Ramos (cell line): ENCODE data around the gene SORCS1.

ENCODE experiments used
- in situ Hi-C: fragments of 300-500 bp; cut with MboI; formaldehyde crosslinking; loops from one replicate; pipeline ENCODE4 v1.14.3; 2022; ENCODE audit warnings: low sequenced_read_pairs; ENCODE audit not compliant: unreplicated experiment

SORCS1 gene

DNA sequence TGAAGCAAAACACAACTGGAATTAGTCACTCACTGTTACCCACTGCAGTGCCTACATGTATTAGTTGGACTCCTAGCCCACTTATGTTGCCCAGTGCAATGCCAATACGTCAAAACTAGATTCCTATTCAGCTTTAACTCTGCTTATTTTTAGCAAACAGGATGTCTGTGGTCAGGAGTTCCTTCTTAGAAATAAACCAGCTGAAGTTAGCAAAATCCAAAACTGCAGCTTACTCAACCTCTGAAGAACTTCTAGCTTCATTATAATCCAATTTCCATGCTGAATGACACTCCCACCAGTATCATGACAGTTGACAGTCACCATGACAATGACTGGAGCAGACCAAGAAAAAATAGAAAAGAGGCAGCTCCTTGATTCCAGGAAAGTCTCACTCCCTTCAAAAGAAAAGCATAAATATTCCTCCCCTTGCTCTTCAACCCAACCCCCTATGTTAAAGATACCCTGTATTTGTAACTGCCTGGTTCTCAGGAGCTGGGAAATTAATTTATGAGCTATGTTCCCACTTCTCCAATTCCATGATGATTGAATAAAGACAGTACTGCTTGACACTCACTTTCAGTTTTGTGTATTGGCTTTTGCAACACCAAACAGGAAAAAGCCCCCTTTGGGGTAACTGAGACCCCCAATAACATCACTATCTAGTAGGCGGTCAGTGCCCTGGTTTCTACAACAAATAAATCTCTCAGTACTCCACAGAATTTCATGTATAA is 327.4 kb downstream of the SORCS1 start:
- in situ Hi-C loops, result no loop called here

DNA sequence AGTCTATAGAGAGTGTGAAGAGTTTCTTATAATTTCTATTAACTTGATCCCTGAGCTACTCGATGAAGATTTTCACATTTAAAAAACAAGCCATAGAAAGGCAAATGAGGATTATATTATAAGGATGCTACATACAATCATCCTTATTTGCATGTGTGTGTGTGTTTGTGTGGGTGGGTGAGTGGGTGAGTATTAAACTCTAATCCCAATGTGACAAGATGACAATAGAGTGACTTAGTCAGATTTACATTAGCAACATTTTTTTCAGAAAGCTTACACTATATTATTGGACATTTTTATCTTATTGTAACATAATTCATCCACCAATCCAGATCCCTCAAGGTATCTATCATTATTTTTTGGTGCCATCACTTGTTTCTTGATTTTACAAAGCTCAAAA is 331.7 kb downstream of the SORCS1 start:
- in situ Hi-C loops, result no loop called here

DNA sequence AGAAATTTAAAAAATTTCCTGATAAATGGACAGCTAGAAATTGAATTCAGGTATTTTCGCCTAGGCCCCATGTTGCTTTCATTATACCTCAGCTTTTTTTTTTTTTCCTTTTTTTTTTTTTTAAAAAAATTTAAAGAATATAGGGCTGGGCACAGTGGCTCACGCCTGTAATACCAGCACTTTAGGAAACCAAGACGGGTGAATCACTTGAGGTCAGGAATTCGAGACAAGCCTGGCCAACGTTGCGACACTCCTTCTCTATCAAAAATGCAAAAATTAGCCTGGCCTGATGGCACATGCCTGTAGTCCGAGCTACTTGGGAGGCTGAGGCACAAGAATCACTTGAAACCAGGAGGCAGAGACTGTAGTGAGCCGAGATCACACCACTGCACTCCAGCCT is 334.0 kb downstream of the SORCS1 start:
- in situ Hi-C loops, result no loop called here

DNA sequence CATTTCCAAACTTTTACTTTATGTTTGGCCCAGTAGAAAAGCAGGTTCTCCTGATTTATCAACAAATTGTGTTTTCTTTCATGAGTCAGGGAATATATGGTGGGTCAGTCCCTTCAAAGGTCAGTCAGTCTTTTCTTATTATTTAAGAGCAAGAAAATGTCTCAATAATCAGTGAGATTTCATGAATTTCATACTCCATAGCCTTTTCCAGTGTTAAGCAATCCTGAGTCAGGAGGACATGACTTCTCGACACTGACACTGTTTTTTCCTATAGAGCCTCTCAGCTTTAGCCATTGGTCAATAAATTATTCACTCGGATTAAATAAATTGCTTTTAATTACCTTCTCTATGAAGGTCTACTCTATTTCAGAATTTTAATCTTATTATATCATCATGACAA is 334.5 kb downstream of the SORCS1 start:
- in situ Hi-C loops, result no loop called here

DNA sequence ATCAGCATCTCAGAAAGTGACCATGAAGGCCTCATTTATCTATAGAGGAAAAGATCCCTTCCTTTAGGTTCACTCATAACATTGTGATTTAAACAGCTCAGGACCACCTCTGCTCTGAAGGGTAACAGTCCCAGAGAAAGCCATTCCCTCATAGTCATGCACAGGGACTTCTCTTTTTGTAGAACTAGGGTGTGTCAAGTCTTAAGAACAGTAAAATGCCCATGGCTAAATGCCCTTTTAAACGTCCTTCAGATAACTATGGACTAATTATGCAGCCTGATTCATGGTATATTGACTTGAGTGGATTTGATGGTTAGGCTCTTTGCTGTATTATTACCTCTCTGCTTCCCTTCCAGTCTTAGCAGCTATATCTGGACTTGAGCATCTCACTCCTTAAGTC is 337.8 kb downstream of the SORCS1 start:
- in situ Hi-C loops, result no loop called here

DNA sequence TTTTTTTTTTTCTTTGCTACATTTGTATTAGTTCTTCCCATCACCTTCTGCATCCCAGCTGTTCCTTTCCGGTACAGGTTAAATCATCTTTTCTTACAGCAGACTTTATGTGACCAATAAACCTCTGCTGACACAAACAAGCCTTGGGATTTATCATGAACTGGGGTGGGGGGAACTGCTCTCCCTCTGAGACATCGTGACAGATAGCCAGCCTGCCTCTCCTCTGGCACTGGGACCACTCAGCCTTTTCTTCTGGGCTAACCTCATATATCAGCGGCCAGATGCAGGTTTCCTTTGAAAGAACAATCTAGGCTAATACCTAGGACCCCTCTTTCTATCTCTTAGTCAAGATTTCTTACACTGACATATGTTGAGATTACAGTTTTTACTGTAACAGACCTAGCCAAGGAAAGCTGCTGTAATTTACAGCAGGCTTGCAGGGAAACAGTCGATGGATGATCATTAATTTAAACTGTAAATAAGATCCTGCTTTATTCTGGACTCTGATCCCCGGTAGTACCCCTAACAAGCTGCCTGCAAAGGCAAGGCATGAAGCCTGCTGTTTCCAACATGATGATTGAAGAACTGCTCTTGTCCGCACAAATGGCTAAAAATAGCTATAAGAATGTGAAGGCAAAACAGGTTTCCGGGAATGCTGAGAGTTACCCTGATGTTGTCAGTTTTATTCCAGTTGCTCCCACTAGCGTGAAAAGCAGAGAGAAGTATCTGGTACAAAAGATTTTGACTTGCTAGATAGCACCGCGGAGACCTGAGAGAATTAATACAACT is 338.7 kb downstream of the SORCS1 start:
- in situ Hi-C loops, result no loop called here

DNA sequence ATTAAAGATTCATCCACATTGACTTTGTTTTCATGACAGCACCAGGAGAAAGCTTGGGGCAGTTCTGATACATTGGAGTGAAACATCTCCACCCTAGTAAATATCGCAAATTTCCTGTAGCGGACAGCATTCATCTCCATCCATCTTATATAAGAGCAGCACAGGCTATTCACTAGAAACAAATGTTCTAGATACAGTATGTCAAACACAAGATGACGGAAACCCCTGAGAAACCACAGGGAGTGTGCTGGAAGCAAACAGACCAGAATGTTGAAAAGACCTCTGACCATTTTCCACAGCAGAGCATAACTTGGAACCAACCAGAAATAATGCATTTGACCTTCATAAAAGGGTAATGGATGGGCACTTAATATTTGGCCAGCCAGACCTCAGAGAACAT is 343.9 kb downstream of the SORCS1 start:
- in situ Hi-C loops, result no loop called here

DNA sequence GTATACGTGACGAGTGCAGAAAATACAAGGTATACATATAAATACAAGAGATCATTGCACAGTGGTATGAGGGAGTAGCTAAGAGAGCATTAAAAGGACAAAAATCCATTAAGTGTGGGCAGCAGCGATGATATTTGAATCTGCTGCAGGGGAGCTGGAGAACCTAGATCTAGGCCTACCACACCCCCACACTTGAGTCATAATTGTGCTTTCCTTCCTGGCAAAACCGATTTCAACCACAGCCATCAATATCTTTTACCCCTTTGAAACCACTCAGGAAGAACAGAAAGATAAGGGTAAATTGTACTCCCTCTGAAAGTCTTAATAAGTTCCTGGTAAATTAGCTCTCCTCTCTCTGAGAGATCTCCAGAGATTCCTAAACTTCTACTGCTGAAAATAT is 345.0 kb downstream of the SORCS1 start:
- in situ Hi-C loops, result no loop called here

DNA sequence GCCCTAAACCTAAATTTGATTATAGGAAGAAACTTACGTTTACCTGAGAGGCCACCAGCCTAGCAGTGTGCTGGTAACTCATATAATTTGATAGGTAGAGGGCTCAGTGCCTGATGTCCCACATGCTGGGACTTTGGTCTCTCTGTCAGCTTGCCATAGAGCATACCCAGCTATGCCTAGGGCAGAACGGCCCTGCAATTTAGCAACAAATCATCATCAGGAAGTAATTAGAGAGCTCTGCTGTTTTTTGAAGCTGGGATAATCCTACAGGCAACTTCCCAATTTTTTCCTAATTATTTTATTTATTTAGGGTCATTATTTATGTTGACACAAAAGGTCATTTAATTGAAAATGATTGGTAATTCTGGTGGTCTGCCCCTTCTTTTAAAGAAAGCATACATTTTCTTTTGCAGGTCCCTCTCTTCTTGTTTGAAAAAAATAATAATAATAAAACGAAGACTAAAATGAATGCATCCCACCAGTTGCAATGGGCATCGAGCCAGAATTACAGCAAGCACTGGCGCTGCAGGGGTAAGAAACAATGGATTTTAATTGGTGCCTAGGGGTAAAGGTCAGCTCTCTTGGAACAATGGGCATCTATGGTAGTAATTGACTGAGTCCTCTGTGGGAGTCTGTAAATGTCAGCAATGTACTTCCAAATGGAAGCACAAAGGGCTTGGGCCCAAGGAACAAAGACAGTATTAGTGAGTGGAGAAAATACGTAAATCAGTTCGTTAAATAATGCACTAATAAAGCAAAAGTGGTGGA is 348.0 kb downstream of the SORCS1 start:
- in situ Hi-C loops, result no loop called here

DNA sequence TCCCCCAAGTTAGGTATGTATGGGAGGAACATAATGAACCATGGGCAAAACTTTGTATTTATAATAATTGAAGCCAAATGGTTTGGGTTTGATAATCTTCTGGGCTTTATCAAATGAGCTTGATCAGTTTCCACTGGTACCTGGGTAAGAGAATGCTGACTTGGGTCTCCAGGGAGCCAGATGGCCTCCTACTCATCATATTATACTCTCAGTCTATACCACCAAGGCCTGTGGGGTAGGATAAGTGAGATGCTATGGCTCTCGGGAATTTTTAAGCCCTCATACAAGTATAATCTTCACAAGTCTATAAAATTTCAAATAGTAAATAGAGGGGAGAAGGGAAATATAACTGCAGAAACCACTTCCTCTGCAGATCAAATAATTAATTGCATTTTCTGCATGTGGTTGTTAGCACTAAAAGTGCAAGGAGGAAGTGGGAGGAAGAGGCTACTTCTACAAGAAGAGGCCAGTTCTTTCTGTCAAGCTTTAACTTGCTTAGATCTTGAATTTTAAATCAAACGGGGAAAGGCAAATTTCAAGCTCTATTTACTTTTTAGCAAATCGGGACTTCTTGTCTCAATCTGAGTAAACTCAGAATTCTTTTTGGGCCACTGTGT is 349.0 kb downstream of the SORCS1 start:
- in situ Hi-C loops, result no loop called here

DNA sequence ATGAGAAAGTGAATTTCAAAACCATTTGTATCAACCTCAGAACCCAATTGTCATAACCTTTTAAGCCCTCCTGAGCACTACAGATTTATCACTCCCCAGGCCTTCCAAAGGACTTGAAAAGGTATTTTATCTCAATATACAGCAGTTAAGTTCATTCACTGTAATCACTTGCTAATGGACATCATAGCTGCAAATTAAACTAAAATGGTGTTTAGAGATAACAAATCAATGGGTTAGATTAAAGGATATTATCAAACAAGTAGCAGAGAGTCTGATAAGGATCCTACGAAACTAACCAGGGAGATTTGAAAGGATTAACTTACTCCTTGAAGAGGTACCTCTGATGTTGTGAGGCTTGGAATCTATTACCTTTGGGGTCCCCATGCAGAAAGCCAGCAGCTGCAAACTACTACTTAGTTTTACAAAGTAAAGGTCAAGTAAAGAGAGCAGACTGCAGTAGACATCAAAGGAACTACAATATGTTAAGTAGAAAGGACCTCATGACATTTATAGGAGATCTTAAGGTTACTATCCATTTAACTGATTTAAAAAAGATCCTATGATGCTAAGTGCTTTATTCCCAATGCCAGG is 359.4 kb downstream of the SORCS1 start:
- in situ Hi-C loops, result no loop called here

DNA sequence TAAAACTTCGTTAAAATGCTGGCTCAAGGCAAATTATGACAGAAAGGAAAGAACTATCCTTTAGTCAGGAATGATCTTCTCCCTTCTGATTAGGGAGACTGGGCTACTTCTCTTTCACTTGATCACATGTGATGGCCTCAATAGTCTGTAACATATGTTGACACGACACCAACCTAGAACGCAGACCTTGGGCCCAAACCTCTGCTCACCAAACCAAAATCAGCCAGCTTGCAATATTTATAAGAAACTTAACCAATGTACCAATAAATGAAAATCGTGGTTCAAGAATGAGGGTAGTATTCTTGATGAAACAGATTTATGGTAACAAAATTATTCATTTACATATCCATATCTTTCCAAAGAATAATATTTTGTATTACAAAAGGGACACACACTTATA is 361.6 kb downstream of the SORCS1 start:
- in situ Hi-C loops, result no loop called here

DNA sequence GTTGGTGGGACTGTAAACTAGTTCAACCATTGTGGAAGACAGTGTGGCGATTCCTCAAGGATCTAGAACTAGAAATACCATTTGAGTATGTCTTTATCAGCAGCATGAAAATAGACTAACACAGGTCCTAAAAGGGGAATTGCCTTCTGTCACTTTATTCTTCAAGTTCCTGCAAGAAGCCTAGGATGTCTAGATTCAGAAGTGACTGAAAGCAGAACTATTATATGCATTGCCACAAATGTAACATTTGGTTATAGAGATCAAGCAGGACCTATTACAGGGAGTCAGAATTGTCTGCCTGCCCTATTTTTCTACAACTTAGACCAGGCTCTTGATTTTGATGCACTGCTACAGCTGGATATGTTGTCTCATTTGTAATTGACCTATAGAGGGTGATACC is 364.7 kb downstream of the SORCS1 start:
- in situ Hi-C loops, result no loop called here

DNA sequence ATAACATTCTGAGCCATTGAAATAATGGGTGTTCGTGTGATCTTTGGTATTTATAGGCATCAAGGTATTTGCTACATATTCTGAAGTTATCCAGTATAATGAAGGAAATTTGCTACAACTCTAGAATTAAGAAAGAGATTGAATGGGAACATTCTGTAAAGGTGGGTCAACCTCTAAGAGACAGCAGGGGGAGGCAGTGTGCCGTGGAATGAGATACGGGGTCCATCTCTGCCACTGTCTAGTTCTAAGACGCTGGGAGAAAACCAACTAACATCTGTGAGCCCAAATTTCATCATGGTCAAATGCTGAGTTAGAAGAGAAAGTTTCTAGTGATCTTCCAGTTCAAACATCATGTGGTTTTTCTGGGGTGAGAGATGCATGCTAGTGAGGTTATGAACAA is 368.9 kb downstream of the SORCS1 start:
- in situ Hi-C loops, result no loop called here

DNA sequence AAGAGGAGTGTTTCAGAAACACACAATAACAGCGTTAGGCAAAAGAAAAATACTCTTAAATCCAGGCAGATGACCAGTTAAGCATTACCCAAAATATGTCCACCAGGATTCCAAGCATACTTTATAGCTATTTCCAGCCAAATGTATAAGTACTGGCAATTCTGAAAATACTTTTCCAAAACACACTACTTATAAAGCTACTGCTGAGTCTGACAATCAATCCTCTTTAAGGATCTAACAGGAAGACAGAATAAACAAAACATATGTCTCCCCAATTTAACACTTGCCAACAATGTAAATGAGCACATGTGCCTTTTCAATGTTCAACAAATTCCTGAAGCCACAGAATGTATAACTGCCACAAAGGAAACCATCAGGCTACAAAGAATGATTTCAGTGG is 370.9 kb downstream of the SORCS1 start:
- in situ Hi-C loops, result no loop called here

DNA sequence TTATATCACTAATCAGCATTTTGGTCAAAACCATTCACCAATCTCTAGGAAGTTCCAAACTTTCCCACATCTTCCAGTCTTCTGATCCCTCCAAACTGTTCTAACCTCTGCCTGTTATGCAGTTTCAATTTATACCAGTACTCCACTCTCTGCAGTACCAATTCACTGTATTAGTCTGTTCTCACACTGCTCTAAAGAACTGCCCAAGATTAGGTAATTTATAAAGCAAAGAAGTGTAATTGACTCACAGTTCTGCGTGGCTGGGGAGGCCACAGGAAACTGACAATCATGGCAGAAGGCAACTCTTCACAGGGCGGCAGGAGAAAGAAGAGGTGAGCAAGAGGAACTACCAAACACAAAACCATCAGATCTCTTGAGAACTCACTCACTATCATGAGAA is 374.9 kb downstream of the SORCS1 start:
- in situ Hi-C loops, result no loop called here

DNA sequence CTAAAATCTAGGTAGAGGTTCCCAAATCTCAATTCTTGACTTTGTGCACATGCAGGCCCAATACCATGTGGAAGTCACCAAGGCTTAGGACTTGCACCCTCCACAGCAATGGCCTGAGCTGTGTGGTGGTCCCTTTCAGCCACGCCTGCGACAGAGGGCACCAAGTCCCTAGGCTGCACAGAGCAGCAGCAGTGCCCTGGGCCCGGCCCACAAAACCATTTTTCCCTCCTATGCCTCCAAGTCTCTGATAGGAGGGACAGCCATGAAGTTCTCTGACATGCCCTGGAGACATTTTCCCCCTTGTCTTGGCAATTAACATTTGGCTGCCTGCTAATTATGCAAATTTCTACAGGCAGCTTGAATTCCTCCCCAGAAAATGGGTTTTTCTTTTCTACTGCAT is 375.5 kb downstream of the SORCS1 start:
- in situ Hi-C loops, result no loop called here

DNA sequence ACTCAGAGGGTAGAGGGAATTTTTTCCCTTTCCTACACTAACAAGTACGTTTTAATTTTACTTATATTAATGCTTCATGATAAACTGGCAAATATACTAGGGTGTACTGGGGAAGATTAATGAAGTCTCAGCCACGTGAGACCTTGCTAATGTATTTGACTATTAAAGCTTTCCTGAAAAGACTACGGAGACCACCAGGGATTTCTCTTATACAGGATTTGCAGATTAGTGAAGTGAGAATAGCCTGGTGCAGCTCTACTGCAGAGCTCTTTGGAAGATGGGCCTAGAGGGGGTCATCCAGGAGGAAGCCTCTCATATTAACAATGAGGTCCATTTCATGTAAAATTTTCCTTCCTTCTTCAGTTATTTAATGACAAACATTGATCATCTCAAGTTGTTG is 379.0 kb downstream of the SORCS1 start:
- in situ Hi-C loops, result no loop called here

DNA sequence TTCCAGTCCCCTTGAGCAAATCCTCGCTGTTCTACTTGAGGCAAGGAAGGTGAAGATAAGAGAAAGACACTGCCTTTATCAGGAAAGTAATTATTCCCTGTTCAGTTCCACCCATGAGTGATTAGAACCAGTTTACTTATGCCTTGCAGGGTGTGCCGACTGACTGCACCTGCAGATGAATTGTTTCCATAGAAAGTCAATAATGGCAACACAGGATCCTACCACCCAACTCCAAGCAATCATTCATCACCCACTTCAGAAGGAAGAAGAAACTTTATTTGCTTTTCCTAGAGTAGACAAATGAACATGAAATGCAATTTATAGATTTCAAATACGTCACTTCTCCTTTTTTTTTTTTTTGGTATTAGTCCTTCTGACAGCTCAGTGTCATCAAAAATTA is 383.9 kb downstream of the SORCS1 start:
- in situ Hi-C loops, result no loop called here

DNA sequence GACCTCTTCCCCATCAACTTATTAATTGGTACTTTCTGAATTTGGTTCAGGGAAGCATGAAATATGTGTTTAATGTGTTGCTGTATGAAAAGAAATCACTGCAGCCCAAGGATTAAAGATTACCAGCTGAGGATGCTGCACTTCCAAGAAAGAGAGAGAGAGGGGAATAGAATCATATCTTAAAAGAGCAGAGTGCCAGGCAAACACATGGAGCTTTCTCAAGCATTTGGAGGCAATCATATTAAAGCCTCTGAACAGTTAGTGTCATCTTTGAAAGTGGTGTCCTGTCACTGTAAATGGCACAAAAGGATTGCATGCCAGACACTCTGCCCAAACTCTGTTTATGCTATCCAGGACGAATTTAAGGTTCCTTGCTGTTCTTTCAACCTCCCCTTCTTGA is 386.7 kb downstream of the SORCS1 start:
- in situ Hi-C loops, result no loop called here
